Activated T-helper 17 cell treated with anti-CD3 and anti-CD28 coated beads, Interleukin-2, amount 50 U/mL, for 72 hours (primary cell): ENCODE results near the gene HOXA3. TPM values are rescaled to one million over a fixed set of nuclear protein-coding genes. Genes with fewer than 3 reads are reported as not detected.

Source experiments
- ATAC-seq: fragments of 150-1000 bp; cut with Tn5 transposase; replicated peaks from 2 replicates; pipeline ENCODE4 v1.10.0; 2021; ENCODE audit warnings: mild to moderate bottlenecking, moderate library complexity
- H3K27ac Mint-ChIP-seq: one replicate; pipeline ENCODE4 v1.8.0; 2022; ENCODE audit warnings: mixed read lengths
- H3K27me3 Mint-ChIP-seq: one replicate; pipeline ENCODE4 v1.8.0; 2022; ENCODE audit warnings: mixed read lengths
- H3K36me3 Mint-ChIP-seq: one replicate; pipeline ENCODE4 v1.8.0; 2022; ENCODE audit warnings: low read depth, mild to moderate bottlenecking, mixed read lengths
- H3K4me1 Mint-ChIP-seq: one replicate; pipeline ENCODE4 v1.8.0; 2022; ENCODE audit warnings: mixed read lengths
- H3K4me3 Mint-ChIP-seq: one replicate; pipeline ENCODE4 v1.8.0; 2022; ENCODE audit warnings: mild to moderate bottlenecking, mixed read lengths
- H3K9me3 Mint-ChIP-seq: one replicate; pipeline ENCODE4 v1.8.0; 2022; ENCODE audit warnings: mixed read lengths
- total RNA-seq, 2 donors: library from RNA; stranded (reverse); gene quantifications; one replicate each; pipeline ENCODE4 v1.2.3, GENCODE V29; 2022

Gene HOXA3
- total RNA-seq, 2 donors from 2014 or later, result not detected

- no peaks in the 10 kb centered on the region for H3K9me3 Mint-ChIP-seq
- H3K27me3 Mint-ChIP-seq, result peaks cover 52% of the 10 kb centered on the region
- no peak for ATAC-seq
- no peak overlapping the region for H3K27ac Mint-ChIP-seq
- H3K36me3 Mint-ChIP-seq, result peaks cover 7% of the 10 kb centered on the region
- no peak overlapping the region for H3K4me3 Mint-ChIP-seq
- H3K4me1 Mint-ChIP-seq, result peaks cover 14% of the 10 kb centered on the region
Measured at GRCh38 chr7:27175626-27176523, 23.5 kb upstream of the HOXA3 start.

- peaks cover 56% of the 10 kb centered on the region for H3K27me3 Mint-ChIP-seq
- no peaks in the 10 kb centered on the region for H3K9me3 Mint-ChIP-seq
- no peak overlapping the region for H3K27ac Mint-ChIP-seq
- H3K36me3 Mint-ChIP-seq, result peaks cover 7% of the 10 kb centered on the region
- H3K4me1 Mint-ChIP-seq, result peaks cover 14% of the 10 kb centered on the region
- H3K4me3 Mint-ChIP-seq, result peak overlapping the region; percentile 49
- no peak for ATAC-seq
Measured at GRCh38 chr7:27174874-27175625, 22.7 kb upstream of the HOXA3 start.

GRCh38 chr7:27173956-27174873 lies 21.8 kb upstream of the HOXA3 start, which contains the start of gene HOXA10:
TSS of gene HOXA10 (minus strand) at chr7:27174320. CDS start at chr7:27174306, 14 bp downstream.
- Mint-ChIP-seq H3K27me3 (peaks cover 48% of the 10 kb centered on the region), H3K36me3 (peaks cover 7% of the 10 kb centered on the region), H3K4me3 (peak within 1 kb of the TSS; percentile 49), H3K9me3 (no peaks in the 10 kb centered on the region), H3K27ac (no peak within 1 kb of the TSS), H3K4me1 (peaks cover 8% of the 10 kb centered on the region)
- no peak for ATAC-seq

- Mint-ChIP-seq H3K4me1 (peaks cover 12% of the 10 kb centered on the region), H3K4me3 (no peak overlapping the region), H3K27me3 (peaks cover 50% of the 10 kb centered on the region), H3K36me3 (peaks cover 11% of the 10 kb centered on the region), H3K27ac (no peak overlapping the region), H3K9me3 (no peaks in the 10 kb centered on the region)
- peak; percentile 72 for ATAC-seq
Measured at GRCh38 chr7:27173511-27173955, 21.1 kb upstream of the HOXA3 start.

GRCh38 chr7:27172823-27173510 lies 20.6 kb upstream of the HOXA3 start:
- Mint-ChIP-seq H3K36me3 (peaks cover 16% of the 10 kb centered on the region), H3K9me3 (no peaks in the 10 kb centered on the region), H3K4me1 (peaks cover 14% of the 10 kb centered on the region), H3K4me3 (peak overlapping the region; percentile 51), H3K27ac (no peak overlapping the region), H3K27me3 (peaks cover 50% of the 10 kb centered on the region)
- peak; percentile 26 for ATAC-seq

- no peak for ATAC-seq
- peak overlapping the region; percentile 46 for H3K27ac Mint-ChIP-seq
- H3K4me3 Mint-ChIP-seq, result peak overlapping the region; percentile 51
- peaks cover 14% of the 10 kb centered on the region for H3K4me1 Mint-ChIP-seq
- H3K36me3 Mint-ChIP-seq, result peaks cover 16% of the 10 kb centered on the region
- H3K27me3 Mint-ChIP-seq, result peaks cover 50% of the 10 kb centered on the region
- no peaks in the 10 kb centered on the region for H3K9me3 Mint-ChIP-seq
Measured at GRCh38 chr7:27172315-27172774, 20.0 kb upstream of the HOXA3 start.

- peak overlapping the region; percentile 46 for H3K27ac Mint-ChIP-seq
Measured at GRCh38 chr7:27171637-27172314, 19.4 kb upstream of the HOXA3 start.

GRCh38 chr7:27171325-27171636 lies 18.9 kb upstream of the HOXA3 start:
- H3K9me3 Mint-ChIP-seq, result no peaks in the 10 kb centered on the region
- H3K27ac Mint-ChIP-seq, result no peak overlapping the region
- H3K36me3 Mint-ChIP-seq, result peaks cover 16% of the 10 kb centered on the region
- H3K4me1 Mint-ChIP-seq, result peaks cover 14% of the 10 kb centered on the region
- peaks cover 56% of the 10 kb centered on the region for H3K27me3 Mint-ChIP-seq
- no peak overlapping the region for H3K4me3 Mint-ChIP-seq
- ATAC-seq, result no peak

More at GRCh38 chr7:27171637-27172314, 19.4 kb upstream of the HOXA3 start:
- Mint-ChIP-seq H3K4me1 (peaks cover 14% of the 10 kb centered on the region), H3K4me3 (peak overlapping the region; percentile 51), H3K36me3 (peaks cover 16% of the 10 kb centered on the region), H3K9me3 (no peaks in the 10 kb centered on the region), H3K27me3 (peaks cover 56% of the 10 kb centered on the region)
- no peak for ATAC-seq

GRCh38 chr7:27170426-27171324 lies 18.3 kb upstream of the HOXA3 start:
- Mint-ChIP-seq H3K4me1 (peaks cover 16% of the 10 kb centered on the region), H3K9me3 (no peaks in the 10 kb centered on the region), H3K4me3 (no peak overlapping the region), H3K27ac (no peak overlapping the region), H3K27me3 (peaks cover 55% of the 10 kb centered on the region), H3K36me3 (peaks cover 19% of the 10 kb centered on the region)
- no peak for ATAC-seq

- Mint-ChIP-seq H3K9me3 (no peaks in the 10 kb centered on the region), H3K4me1 (peaks cover 18% of the 10 kb centered on the region), H3K36me3 (peaks cover 22% of the 10 kb centered on the region), H3K4me3 (no peak overlapping the region), H3K27me3 (peaks cover 50% of the 10 kb centered on the region), H3K27ac (no peak overlapping the region)
- no peak for ATAC-seq
Measured at GRCh38 chr7:27169658-27170425, 17.5 kb upstream of the HOXA3 start.

GRCh38 chr7:27168265-27168947 lies 16.0 kb upstream of the HOXA3 start:
- Mint-ChIP-seq H3K4me3 (no peak overlapping the region), H3K4me1 (peaks cover 18% of the 10 kb centered on the region), H3K27ac (no peak overlapping the region), H3K27me3 (peaks cover 57% of the 10 kb centered on the region), H3K9me3 (no peaks in the 10 kb centered on the region), H3K36me3 (peaks cover 22% of the 10 kb centered on the region)
- no peak for ATAC-seq
